Raji (cell line): ENCODE results near the gene C11orf58.

Experiments
- POLR2A ChIP-seq: IDR thresholded peaks from 2 replicates; pipeline ENCODE4 v1.6.1; 2011; ENCODE audit warnings: low read depth, low read length, control low read depth; ENCODE audit not compliant: insufficient read depth

Gene C11orf58

GRCh38 chr11:16799221-16799620, 60.8 kb downstream of the C11orf58 start:
- no peak for TF ChIP-seq POLR2A

DNA sequence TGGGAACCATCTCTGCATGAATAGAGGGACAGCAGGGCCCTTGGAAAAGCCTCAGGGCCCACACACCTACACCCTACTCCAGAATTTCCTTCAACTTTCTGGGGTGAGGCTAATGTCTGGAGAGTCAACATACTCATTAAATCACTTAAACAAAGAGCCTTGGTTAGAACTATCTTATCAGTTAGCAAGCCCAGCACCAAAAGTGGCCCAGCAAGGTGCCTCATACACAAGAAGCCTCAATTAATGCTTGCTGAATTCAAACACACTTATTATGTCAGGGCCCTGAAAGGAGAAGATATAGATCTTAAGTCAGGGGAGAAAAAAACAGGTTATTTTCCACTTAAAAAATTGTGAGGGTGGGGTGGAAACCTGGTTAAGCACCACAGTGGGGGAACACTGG, 61.4 kb downstream of the C11orf58 start:
- TF ChIP-seq POLR2A: no peak

GRCh38 chr11:16800382-16800781, 61.9 kb downstream of the C11orf58 start:
- TF ChIP-seq POLR2A: no peak

GRCh38 chr11:16801288-16801980, 63.0 kb downstream of the C11orf58 start:
- TF ChIP-seq POLR2A: no peak

GRCh38 chr11:16804104-16804947, 65.9 kb downstream of the C11orf58 start:
- TF ChIP-seq POLR2A: no peak

GRCh38 chr11:16805938-16806337, 67.5 kb downstream of the C11orf58 start:
- no peak for TF ChIP-seq POLR2A

- no peak for TF ChIP-seq POLR2A
Measured at GRCh38 chr11:16806791-16807190, 68.3 kb downstream of the C11orf58 start.

DNA sequence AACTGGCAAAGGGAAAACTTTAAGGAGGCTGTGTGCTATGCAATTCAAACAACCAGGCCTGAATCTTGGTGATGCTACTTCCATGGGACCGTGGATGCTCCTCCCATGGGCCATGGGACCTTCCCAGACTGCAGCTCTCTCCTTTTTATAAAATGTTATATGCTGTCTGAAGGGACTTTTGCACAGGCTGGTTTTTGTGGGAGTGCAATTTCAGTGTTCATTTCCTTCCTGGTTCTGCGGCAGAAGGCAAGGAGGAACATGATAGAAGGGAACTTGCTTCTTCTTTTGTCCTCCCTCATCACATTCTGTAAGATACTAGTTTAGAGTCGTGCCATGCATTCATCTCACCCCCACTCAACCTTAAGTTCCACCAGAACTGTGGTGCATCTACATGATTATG, 68.9 kb downstream of the C11orf58 start:
- TF ChIP-seq POLR2A: no peak
